ENCODE results near the gene KLHDC3.
A peak's percentile ranks its signal among the peaks of the same experiment; 100 is the strongest.

KLHDC3 gene

DNA sequence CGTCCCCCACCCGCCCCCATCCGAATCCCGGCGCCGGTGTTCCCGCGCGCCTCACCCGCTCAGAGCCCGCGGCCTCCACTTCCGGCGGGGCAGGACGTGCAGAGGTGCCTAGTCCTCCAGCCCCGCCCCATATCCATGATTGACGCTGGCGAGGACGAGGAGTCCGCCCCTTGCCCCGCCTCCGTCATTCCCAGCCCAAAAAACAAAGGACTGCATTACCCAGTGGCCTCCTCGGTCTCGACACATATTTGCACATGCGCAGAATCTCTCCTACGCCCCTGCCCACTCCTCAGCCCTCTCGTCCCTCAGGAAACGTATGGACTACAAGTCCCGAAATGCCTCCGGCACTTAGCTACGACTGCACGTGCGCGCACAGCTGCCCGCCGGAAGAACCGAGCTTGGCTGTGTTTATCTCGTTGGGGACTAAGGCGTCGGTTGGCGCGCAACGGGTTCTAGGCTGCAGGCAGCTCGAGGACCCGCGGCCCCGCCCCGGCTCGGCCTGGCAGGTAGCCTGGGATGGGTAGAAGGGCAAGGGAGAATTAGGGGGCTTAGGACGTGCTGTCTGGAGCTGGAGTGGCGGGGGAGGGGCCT is at the start of gene KLHDC3, which contains the start of gene MEA1:
TSS of gene KLHDC3 (plus strand) at position 407 of the 591 bp plus-strand sequence. CDS start 2,944 bp downstream, outside the sequence.
TSS of gene MEA1 (minus strand) at position 104 of the 591 bp plus-strand sequence. CDS start 133 bp downstream, outside the sequence.
- peak; percentile 100 for DNase-seq

DNA sequence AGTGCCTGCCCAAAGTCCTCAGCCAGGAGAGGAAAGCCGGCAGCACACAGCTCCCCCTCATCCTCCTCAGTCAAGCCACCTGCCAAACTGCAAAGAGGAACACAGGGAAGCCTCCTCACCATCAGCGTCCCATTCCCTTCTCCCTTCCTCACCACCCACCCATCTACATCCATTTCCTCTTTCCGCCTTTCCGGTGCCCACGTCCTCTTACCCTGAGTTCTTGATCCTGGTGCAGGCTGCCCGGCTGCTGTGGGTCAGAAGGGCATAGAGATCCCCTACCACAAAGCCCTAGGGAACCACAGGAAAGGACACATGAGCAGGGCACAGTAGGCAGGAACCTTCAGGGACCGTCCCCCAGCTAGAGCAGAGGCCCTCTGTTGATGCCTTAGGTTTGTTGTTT is 47.5 kb upstream of the KLHDC3 start:
- DNase-seq = no peak

DNA sequence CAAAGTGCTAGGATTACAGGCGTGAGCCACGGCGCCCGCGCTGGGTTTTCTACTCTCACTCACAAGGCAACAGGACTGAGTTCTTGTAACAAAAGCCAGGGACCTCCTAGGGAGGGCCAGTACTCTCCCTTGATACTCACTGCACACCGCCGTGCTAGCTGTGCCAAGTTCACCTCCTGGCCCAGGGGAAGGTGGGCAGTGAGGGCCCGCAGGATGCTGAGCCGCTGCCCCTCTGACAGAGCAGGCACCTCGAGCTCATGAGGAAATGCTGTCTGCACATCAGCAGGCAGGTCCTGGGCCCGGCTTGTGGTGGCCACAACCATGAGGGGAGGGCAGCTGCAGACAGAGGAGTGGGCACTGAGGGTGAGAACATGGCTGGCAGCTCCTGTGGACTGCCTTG is 46.8 kb upstream of the KLHDC3 start:
- no peak for DNase-seq

- no peak for DNase-seq
Measured at GRCh38 chr6:42968126-42968701, 45.8 kb upstream of the KLHDC3 start.

- DNase-seq = no peak
Measured at GRCh38 chr6:42968783-42969182, 45.3 kb upstream of the KLHDC3 start.

DNA sequence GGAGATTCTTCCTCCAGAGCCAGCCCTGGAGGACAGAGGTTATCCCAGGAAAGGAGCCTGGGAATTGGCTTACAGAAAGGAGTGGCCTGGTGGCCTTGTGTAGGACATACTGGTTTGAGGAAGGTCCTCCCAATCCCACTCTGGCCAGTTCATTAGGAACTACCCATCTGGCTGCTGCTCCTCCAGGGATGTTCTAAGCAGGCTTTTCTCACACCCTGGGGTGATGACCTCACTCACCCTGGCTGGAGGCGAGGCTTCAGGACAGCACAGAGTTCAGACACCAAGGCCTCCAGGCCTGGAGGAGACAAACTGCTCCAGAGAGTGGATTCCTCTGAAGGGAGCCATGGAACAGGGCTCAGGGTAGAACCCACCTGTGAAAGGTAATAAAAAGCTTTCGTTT is 44.6 kb upstream of the KLHDC3 start:
- DNase-seq = no peak

DNA sequence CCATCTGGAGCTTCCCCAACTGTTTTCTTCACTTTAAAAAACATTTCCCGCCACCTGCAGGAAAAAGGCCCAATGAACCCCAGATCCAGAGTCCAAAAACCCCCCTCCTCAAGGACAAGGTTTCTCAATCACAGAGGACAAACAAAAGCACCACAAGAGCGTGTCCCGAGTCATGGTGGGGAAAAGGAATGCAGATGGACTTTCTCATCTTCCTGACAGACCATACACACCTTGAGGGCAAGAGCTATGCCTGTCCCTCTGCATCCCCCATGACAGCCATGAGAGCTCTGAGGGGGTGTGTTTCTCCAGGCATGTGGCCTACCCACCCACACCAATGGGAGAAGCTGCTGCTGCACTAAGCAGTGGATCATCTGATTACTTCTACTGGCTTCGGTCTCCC is 44.1 kb upstream of the KLHDC3 start:
- no peak for DNase-seq

- DNase-seq = peak; percentile 58
Measured at GRCh38 chr6:42970871-42971612, 43.0 kb upstream of the KLHDC3 start.

DNA sequence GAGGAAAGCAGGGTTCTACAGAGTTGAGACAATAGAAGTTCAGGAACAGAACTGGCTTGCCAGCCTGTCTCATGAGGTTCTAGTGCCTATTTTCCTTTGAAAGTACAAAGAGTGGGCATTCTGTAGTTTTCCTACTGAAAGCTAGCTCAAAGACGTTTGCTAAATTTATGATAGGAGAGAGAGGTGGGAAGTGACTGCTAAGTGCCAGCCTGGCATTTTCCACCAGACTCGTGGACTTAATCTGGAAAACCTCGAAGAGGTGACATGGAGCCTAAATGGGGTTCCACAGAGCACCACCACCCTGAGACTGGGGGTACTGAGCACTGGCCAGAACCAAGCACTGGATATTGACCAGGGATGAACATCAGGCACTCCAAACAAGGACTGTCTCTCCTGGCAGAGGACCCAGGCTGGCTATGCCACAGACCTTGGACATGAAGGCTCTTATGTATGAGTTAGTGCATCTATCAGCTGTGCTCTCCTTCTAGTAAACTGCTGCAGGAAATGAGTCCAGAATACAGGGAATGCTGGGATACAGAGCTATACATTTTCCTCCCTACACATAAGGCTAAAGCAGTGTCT is 42.2 kb upstream of the KLHDC3 start:
- DNase-seq = peak; percentile 29

DNA sequence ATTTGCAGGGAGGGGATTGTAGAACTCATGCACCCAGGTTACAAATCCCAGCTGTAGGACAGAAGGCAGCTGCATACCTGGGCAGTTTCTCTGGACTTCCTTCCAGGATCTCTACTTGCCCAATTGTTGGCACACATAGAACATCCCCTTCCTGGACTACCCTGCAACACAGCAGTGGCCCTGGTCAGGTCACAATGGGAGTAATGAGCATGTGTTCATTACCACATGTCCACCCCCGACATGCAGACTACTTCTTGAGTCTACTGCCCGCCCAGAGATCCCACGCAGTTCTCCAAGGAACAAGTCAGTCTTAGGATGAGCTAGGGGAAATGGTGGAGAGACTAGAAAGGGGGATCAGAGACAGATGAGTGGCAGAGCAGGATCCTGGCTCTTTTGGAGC is 40.1 kb upstream of the KLHDC3 start:
- DNase-seq = no peak

- DNase-seq = no peak
Measured at GRCh38 chr6:42974919-42975505, 39.0 kb upstream of the KLHDC3 start.

- peak; percentile 71 for DNase-seq
Measured at GRCh38 chr6:42978487-42978838, 35.6 kb upstream of the KLHDC3 start.

DNA sequence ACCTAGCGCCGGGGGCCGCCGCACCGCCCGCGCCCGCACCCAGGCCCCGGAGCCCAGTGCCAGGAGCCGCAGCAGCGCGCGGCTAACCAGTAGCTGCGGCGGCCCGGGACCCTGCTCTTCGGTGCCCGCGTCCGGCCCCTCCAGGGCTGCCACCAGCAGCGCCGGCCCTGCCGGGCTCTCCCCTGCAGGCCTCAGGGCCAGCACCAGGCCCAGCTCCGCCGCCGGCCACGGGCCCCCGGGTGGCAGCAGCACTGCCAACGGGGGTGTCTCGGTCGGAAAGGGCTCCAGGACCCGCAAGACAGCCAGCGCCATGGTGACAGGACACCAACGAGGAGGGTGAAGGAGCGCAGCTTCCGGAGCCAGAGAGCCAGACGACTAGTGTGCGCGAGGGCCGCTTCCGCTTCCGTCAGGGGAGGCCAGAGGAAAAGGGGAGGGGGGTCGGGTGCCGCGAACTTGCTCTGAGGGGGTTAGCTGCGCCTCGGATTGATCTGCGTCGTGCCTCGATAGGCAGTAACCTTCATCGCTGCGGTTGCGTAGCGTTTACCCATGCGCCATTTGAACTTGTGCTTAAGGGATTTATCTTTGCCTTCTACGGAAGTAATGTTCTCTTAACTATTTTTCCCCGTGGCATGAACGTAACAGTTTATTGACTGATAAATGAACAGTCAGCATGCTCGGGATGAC is 35.1 kb upstream of the KLHDC3 start, which contains the start of gene PEX6:
TSS of gene PEX6 (minus strand) at position 343 of the 684 bp plus-strand sequence. CDS start at position 312, 31 bp downstream.
- DNase-seq = peak; percentile 93

- no peak for DNase-seq
Measured at GRCh38 chr6:42979523-42980177, 34.4 kb upstream of the KLHDC3 start.

DNA sequence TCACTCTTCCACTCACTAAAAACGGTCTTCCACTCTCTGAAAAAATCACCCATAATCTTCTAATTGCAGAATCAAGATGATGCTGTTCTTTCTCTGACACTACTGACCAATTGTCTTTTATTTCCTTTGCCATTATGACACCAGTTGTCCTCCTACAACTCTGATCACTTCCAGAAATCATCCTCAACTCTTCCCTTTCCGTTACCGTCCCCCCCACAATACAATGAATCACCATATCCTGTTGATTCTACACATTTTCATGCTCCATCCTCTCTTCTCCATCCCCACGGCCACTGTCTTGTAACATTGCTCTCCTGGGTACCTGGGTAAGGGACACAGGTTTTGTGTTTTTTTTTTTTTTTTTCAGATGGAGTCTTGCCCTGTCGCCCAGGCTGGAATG is 32.2 kb upstream of the KLHDC3 start:
- DNase-seq = no peak

- DNase-seq = peak; percentile 100
Measured at GRCh38 chr6:42984001-42984923, 29.8 kb upstream of the KLHDC3 start, which contains the start of gene PPP2R5D. Gene PPP2R5D, plus strand, starts transcription at chr6:42984570. Its CDS starts 108 bp downstream, at chr6:42984678.

DNA sequence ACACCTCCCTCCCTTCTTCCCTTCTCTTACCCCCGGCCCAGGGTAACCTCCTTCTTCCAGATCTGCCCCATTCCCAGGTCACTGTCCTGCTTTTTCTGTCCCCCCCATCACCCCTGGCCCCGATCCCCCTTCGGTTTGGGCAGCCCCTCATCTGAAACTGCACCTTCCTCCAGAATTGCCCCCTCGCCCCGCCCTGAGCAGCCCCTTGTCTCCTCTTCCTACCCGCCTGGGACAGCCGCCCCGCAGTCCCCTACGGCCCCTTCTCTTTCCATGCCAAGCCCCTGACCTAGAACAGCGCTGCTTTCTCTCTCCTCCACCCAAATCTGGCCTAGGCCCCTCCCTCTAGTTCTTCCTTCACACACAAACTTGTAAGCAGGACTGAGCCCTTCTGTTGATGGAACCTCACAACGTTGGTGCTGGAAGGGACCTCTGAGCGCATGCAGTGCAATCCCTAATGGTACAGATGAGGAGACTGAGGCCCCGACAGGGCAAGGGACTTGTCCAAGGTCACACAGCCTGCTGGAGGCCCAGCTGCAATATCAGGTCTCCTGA is 29.0 kb upstream of the KLHDC3 start:
- DNase-seq = no peak

DNA sequence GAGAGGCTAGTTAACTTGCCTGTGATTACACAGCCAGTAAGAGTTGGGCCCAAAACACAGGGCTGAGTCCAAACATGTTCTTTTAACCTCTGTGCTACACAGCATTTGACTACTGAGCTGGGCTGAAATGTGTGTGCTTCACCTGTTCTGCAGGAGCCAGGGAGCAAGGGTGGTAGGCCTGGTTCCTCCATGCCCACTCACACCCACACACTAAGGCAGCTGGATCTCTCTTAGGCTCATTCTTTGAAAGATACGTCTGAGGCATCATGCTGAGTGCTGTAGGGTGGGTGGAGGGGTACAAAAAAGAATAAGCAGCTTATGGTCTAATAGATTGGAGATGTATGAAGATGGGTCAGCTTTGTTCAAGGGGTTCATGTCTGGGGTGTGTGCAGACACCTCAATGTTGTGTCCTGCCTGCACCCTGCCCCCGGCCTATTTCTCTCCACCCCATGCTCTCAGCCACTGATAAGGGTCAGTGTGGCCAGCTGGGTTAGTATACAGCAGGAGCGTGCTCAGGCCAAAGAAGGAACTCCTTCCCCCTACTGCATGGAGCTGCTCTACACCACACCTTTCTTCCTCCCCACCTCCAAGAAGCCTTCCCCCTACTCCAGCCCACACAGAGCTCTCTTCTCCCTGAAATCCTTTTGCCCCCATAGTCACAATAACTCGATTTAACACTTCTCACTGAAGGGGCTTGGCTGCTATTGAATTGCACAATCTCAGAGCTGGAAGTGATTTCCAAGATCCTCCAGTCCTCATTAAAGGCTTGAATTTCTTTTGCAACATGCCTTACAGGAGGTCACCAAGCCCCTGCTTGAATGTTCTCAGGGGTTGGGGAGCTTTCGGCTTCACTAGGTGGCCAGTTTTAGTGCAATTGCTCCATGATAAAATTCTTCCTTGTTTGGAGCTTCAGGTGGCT is 26.3 kb upstream of the KLHDC3 start:
- no peak for DNase-seq

- DNase-seq = no peak
Measured at GRCh38 chr6:42988486-42989020, 25.5 kb upstream of the KLHDC3 start.
